COLO829 (cell line): Measurements from ENCODE around the gene ADGRA1.
"Not testable (repeated sequence)": the region's sequence is repeated elsewhere in the genome, so short reads cannot be mapped to it uniquely, and the experiment has no call there.

Source experiments
- DNase-seq: peaks from one replicate; pipeline ENCODE4 v3.0.0; 2012; ENCODE audit warnings: low spot score

ADGRA1 gene

DNA sequence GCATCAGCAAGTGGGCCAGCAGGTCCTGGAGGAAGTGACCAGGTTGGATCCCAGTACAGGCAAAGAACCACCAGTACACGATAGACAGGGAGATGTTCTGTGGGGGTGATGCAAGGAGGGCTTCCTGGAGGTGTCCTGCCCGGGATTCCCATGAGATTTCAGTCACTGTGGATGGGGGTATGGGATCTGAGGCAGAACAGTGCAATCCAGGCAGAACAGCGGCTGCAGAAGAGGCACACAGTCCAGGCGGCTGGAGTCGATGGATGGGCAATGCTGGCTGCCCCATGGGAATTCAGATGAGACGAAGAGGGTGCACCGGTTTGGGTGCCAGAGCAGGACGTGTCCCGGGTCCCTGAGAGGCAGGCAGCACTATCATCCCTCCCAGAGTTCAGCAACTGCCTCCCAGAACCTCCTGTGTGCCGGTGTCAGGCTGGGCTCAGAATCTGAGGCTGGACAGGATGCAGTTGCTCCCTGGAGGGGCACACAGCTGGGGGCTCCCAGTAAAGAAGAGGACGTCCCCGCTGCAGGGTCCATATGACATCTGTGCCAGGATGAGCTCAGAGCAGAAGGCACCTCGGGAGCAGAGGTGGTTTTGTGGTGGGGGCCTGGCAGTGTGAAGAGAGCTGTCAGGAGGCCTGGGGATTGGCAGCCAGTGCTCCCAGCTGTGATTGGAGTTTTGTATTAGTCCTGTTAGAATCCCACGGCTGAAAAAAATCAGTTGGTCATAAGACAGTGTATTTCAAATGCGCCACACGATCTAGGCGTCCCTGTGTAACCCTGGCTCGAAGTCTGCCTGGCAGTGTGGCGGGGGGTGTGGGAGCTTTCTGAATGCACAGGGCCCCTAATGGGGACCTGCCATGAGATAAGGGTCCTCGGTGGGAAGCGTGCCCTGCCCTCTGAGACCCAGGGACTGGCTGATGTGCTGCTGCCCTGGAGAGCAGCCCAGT is 75.5 kb downstream of the ADGRA1 start:
- DNase-seq = no peak

DNA sequence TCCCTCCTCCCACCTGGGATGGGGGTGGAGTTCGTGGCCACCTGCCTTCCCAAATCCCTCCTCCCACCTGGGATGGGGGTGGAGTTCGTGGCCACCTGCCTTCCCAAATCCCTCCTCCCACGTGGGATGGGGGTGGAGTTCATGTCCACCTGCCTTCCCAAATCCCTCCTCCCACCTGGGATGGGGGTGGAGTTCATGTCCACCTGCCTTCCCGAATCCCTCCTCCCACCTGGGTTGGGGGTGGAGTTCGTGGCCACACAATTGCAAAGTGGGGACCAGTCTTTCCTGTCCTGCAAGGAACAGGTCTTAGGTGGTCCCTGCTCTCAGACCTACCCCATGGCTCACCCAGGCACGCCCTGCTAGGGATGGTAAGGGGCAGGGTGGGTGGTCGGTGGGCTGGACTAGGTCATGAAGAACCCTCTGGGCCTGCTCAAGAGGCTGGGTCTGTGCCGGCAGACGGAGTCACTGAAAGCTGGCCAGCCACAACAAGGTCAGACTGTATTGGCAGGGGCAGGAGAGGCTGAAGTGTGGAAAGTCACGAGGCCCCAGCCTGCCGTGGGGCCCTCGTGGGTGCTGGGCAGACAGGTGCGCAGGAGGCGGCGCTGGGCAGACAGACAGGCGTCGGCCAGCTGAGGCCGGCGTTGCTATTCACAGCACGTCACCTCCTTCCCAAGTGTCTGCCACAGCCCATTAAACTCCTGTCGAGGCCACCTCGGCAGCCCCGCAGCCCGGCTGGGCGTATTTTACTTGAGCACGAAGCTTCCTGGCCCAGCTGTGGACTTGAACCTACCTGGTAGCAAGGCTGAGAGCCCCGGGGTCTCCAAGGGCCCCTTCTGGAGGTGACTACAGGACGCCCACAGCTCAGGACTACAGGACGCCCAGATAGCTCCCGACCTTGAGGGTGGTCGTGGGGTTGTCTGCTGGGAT is 76.4 kb downstream of the ADGRA1 start:
- no peak for DNase-seq

GRCh38 chr10:133164816-133165555 is 77.3 kb downstream of the ADGRA1 start:
- DNase-seq = no peak

GRCh38 chr10:133165556-133166503 is 78.1 kb downstream of the ADGRA1 start:
- no peak for DNase-seq

- no peak for DNase-seq
Observed at GRCh38 chr10:133166504-133166827, 78.7 kb downstream of the ADGRA1 start.

- DNase-seq = no peak
Observed at GRCh38 chr10:133166828-133167692, 79.3 kb downstream of the ADGRA1 start.

GRCh38 chr10:133167693-133168616 is 80.2 kb downstream of the ADGRA1 start:
- no peak for DNase-seq

- no peak for DNase-seq
Observed at GRCh38 chr10:133168617-133169031, 80.9 kb downstream of the ADGRA1 start.

GRCh38 chr10:133169173-133169947 is 81.6 kb downstream of the ADGRA1 start:
- DNase-seq = no peak

GRCh38 chr10:133170092-133170491 is 82.4 kb downstream of the ADGRA1 start:
- no peak for DNase-seq

DNA sequence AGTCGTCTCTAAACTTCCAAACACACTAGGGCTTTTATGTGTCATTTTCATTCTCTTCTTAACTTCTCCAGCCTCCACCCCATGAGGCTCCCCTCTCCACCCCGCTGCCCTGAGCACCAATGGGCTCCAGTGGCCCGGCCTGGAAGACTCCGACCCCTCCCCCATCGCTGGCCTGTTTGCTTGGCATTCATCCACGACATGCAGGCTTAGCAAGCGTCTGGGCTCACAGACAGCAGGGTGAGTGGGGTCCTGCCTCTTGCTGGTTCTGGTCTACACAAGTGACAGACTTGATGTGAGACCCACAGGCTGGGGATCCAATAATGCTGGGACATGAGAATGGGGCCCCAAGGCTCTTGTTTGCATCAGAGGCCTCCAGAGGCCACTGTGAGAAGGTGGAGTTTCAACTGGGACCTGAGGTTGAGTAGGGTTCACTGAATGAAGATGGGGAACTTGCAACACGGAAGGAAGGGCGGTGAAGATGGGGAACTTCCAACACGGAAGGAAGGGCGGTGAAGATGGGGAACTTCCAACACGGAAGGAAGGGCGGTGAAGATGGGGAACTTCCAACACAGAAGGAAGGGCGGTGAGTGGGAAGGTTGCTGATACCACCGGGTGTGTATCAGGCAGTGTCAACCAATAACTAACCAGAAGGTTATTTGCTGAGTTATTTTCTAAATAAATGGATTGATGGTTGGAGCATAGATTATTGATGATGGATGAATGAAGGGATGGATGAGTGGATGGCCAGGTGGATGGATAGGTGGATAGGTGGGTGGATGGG is 86.3 kb downstream of the ADGRA1 start:
- DNase-seq = no peak

GRCh38 chr10:133174689-133175263 is 87.1 kb downstream of the ADGRA1 start:
- DNase-seq = no peak

DNA sequence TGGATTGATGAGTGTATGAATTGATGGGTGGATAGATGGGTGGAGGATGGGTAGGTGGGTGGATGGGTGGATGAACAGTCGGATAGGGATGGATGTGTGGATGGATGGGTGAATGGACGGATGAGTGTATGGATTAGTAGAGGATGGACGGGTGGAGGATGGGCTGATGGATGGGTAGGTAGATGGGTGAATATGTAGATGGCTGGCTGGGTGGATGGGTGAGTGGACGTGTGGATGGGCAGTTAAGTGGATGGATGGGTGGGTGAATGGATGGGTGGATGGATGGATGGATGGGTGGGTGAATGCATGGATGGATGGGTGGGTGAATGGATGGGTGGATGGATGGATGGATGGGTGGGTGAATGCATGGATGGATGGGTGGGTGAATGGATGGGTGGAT is 87.9 kb downstream of the ADGRA1 start:
- DNase-seq = not testable (repeated sequence)

- DNase-seq = no peak
Observed at GRCh38 chr10:133176546-133176945, 88.8 kb downstream of the ADGRA1 start.

DNA sequence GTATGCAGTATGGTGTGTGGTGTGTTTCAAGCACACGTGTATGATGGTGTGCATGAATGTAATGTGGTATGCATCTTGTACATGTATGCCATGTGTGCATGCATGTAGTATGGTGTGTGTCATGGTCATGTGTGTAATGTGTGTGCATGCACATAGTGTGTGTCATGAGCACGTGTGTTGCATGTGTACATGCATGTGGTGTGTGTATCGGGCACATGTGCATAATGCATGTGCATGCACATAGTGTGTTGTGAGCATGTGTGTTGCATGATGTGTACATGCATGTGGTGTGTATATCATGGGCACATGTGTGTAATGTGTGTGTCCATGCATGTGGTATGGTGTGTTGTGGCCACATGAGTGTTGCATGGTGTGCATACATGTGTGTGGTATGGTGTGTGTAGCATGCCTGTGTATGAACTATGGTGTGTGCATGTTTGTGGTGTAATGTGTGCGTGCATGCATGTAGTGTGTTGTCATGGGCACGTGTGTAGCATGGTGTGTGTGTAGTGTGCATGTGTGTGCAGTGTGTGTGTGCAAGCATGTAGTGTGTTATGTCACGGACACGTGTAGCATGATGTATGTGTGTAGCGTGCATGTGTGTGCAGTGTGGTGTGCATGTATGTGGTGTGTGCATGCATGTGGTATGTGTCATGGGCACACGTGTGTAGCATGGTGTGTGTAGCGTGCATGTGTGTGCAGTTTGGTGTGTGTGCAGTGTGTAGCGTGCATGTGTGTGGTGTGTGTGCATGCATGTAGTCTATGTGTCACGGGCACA is 89.8 kb downstream of the ADGRA1 start:
- no peak for DNase-seq
